Measurements from ENCODE around the gene ROM1.

- TF ChIP-seq POLR2AphosphoS5 (IDR thresholded peaks at IDR 0.05; ENCODE audit: low read depth, low read length) (no peak), CTCF (IDR thresholded peaks at IDR 0.05) (no peak)
These were observed 33.8 kb upstream of the ROM1 start for GRCh38 chr11:62579252-62579651.

Data from Panc1 (cell line).